GM18861 (cell line): ENCODE data around the gene STAG1.
"Not testable (repeated sequence)": the region's sequence is repeated elsewhere in the genome, so short reads cannot be mapped to it uniquely, and the experiment has no call there.

ENCODE experiments used
- ATAC-seq: cut with Tn5 transposase; IDR thresholded peaks from one replicate; pipeline ENCODE4 v1.9.1; 2021; ENCODE audit not compliant: unreplicated experiment

STAG1 gene

DNA sequence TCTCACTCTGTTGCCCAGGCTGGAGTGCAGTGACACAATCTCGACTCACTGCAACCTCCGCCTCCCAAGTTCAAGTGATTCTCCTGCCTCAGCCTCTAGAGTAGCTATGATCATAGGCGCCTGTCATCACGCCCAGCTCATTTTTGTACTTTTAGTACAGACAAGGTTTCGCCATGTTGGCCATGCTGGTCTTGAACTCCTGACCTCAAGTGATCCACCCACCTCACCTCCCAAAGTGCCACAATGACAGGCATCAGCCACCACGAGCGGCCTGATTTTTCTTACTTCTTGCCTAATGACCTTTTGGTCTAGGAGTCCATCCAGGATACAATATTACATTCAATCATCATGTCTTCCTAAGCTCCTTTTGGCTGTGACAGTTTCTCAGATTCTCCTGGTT, 146.0 kb downstream of the STAG1 start:
- ATAC-seq = not testable (repeated sequence)

- ATAC-seq = no peak
Measured at GRCh38 chr3:136604961-136605360, 147.2 kb downstream of the STAG1 start.

GRCh38 chr3:136602818-136603217, 149.4 kb downstream of the STAG1 start:
- no peak for ATAC-seq

GRCh38 chr3:136595913-136596697, 156.1 kb downstream of the STAG1 start:
- no peak for ATAC-seq

DNA sequence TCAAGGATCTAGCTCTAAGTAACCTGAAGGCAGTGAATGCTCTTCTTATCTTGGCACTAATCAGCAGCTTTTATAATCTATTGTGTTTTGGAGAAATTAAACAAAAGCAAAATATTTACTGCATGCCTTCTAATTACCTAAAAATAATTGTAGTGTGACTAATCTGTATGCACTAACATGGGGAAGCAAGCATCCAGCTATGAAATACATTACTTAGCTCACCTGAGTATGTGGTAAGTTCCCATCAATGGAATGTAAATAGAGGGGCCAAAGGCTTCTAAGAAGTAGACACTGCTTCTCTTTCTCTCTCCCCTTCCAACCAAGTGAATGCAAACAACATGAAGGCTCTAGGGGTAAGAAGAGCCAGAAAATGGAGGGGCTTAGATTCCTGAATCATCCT, 165.6 kb downstream of the STAG1 start:
- ATAC-seq = no peak

- ATAC-seq = no peak
Measured at GRCh38 chr3:136584728-136585127, 167.4 kb downstream of the STAG1 start.

DNA sequence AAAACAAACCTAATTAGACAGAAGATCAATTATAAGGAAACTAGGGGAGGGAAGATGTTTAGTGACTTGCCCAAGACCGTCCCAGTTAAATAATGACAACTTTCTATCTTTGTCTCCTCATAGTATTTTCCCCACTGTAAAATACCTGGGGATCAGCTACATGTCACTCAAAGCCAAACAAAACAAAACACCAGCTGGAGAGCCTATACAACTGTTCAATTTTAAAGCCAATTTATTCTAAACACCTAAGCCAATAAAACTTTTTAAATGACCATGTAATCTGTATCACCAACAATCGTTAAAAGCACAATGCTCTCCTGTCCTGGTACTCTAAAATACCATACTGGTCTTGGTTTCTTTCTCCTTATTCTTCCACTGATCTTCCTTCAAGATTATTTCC, 168.4 kb downstream of the STAG1 start:
- no peak for ATAC-seq

DNA sequence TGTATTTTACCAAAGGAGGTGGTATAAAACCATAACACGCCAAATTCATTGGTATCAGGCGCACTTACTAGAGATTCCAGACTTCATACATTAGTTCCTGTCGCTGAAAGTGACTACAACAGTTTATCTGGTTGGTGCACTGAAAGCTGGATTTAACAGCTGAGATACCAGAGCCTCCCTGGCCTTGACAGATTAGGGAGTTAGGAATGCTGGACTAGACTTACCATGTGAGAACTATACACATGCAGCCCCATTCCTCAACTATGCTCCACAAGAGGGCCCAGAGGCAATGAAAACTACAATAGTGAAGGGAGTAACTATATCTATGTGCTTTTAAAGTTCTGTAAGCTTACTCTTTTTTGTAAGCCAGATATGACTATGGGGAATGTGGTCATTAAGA, 174.4 kb downstream of the STAG1 start:
- no peak for ATAC-seq

GRCh38 chr3:136576279-136577009, 175.7 kb downstream of the STAG1 start:
- no peak for ATAC-seq

DNA sequence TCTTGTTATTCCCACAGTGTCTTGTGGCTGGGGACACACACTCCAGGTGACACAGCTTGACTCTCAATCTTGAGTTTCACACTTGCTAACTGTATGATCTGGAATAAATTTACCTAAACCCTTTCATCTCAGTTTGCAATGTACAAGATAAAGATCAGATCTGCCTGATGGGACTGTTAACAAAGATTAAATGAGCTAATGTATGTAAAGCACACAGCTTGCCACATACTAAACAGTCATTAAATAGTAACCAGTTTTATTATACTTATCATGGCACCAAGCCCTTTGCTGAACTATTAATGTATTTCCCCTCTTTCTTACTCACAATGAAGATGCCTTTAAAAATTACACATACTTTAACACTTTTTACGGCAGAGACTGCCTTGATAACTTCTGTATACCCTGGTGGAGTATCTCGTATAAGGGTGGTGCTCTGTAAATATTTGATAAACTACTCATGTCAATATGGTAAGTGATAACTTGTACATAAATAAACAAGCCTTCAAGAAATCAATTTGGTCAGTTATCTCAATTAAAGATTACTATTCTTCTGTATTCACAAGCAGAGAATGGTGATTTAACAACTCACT, 184.5 kb downstream of the STAG1 start:
- no peak for ATAC-seq

- not testable (repeated sequence) for ATAC-seq
Measured at GRCh38 chr3:136564962-136565361, 187.2 kb downstream of the STAG1 start.

DNA sequence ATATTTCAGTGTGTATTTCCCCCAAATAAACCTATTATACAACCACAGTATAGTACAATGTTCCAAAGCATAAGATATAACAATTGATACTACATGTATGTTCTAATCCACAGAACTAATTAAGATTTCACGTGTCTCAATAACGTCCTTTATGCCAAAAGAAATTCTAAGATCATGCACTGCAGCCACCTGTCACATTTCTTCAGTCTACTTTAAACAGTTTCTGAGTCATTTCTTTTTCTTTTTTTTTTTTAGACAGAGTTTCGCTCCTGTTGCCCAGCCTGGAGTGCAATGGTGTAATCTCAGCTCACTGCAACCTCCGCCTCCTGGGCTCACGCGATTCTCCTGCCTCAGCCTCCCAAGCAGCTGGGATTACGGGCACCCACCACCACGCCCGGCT, 190.2 kb downstream of the STAG1 start:
- no peak for ATAC-seq

DNA sequence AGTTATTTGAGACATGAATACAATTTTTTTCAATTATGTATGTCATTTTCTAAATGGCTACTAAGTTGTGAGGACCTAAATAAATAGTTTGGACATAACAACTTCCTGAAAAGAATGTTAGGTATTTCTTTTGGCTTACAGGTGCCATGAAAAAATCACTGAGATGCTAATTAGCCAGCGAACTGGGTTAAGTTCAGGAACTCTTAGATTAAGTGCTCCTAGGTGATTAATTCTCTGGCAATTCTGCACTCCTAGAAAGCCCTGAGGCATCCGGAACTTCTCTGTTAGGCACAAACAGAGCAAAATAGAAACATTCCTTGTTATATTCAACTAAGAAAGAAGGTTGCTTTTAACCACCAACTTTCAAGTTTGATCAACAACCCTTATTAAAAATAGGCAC, 192.3 kb downstream of the STAG1 start:
- no peak for ATAC-seq

- ATAC-seq = not testable (repeated sequence)
Measured at GRCh38 chr3:136549461-136549860, 202.7 kb downstream of the STAG1 start.

- ATAC-seq = no peak
Measured at GRCh38 chr3:136547293-136547692, 204.9 kb downstream of the STAG1 start.

DNA sequence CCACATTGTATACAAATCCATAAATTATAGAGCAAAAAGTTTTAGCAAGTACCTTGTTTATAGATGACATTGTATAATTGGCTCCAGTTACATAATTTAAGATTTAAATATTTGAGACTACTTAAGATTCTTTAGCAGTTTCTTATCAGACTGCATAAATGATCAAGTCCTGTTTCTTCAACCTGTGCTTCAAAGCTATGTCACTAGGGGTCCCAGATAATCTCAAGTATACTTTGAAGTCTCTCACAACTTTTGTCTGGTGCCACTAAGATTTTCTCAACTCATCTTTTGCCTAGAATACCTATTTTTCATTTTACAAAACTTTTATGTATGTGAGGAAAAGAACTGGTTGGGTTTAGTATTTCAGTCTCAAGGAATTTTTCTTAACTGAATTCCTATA, 205.5 kb downstream of the STAG1 start:
- ATAC-seq = no peak

DNA sequence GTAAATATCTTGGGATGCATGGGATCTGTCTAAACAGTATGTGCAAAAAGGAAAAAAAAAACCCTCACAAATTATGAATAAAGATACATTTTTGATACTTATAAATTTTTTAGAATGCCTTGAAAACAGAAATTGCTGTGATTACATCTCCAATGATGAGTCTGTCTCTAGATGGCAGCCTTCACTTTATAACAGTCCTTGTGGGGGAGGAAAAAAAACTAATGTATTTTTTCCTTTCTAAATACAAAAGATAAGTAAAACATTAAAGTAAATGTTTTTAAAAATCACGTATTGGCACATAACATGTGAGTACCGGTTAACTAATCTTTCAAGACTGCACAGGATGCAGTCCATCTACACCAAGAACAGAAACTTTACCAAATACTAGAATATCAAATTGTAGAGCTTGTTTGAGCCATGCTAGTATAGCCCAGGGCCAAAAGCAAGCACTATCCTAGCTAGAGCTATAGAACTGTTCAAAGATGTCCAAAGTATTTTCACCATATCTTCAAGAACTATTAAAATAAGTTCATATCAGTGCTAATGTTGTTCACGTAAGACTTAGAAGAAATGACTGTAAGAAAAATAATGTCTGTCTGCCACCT, 206.4 kb downstream of the STAG1 start:
- no peak for ATAC-seq

- ATAC-seq = no peak
Measured at GRCh38 chr3:136544532-136544931, 207.6 kb downstream of the STAG1 start.

DNA sequence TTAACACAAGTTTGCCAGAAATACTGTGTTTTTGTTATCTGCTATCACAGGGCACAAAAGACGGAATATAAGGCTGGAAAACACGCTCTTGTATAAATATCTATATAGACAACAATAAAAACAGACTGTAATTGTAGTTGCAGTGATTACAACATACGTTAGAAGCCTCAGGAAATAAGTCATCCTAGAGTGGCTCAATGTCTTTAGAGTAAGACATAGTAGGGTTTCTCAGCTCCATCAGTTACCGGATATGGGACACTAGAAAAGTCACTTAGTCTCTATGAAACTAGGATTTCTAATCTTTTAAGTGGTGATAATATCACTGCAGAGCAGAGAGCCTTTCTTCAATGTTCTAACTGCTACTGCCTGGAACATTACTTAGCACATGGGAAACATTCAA, 208.8 kb downstream of the STAG1 start:
- ATAC-seq = no peak

GRCh38 chr3:136535906-136536305, 216.3 kb downstream of the STAG1 start:
- no peak for ATAC-seq

DNA sequence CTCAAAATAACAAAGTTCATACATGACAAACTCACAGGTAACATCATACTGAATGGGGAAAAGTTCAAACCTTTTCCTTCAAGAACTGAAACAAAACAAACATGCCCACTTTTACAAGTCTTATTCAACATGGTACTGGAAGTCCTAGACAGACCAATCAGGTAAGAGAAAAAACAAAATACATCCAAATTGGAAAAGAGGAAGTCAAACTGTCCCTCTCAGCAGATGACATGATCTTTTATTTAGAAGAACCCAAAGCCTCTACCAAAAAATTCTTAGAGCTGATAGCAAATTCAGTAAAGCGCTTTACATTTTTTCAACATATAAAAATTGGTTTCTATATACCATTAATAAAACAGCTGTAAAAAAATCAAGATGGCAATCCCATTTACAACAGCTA, 219.4 kb downstream of the STAG1 start:
- ATAC-seq = no peak

DNA sequence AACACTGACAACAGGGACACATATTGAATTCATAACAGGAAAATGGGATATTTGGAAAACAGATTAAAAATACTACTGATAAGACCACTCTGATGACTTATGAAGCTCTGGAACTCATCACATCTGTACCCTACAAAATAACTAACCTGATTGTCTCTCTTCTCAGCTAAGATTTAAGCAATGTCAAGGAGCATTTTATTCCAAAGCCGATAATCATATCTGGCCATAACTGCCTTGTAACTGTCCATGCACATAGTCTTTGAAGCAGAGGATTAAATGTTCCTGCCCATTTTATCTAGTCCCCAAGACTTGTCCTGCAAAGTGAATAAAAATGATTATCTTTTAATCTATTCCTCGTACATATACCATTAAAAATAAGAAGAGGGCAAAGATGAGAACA, 234.1 kb downstream of the STAG1 start:
- ATAC-seq = no peak
